GM21786 (cell line): ENCODE measurements around the gene PDXP.
A peak's percentile ranks its signal among the peaks of the same experiment; 100 is the strongest.

Experiments used
- ATAC-seq: cut with Tn5 transposase; IDR thresholded peaks from one replicate; pipeline ENCODE4 v1.9.1; 2021; ENCODE audit not compliant: unreplicated experiment

PDXP gene

DNA sequence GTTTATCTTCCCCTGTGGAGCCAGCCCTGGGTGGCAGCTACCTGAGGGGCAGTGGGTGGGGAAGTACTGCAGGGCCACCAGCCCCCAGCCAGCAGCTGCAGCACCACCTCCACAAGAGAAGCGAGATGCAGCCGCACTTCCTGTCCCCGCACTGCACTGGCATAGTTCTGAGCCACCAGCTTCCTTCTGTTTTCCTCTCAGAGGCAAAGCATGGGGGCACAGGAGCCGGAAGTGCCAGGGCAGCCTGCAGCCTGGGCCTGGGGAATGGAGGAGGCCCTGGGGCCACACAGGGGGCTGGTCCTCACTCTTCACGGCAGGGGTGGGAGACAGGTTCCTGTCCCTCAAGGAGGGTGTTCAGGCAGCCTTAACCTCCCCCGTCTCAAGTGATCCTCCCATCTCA lies 31.0 kb upstream of the PDXP start:
- no peak for ATAC-seq

DNA sequence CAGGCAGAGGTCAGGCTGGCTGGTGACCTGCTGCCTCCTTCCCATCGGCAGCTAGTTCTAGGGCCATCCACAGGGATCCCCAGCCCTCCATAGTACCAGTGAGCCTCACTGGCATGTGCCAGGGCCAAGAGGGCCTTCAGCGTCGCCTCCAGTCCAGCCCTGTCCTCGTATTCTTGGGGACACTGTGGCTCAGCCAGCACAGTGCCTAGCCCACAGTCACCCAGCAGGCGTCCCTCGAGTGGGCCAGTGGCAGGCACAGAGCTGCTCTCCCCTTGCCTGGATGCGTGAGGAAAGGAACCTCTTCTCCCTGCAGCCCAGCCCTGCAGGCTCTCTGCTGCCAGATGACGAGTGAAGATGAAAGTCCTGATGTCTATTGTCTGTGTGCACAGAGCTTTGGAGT lies 29.7 kb upstream of the PDXP start:
- ATAC-seq: no peak

DNA sequence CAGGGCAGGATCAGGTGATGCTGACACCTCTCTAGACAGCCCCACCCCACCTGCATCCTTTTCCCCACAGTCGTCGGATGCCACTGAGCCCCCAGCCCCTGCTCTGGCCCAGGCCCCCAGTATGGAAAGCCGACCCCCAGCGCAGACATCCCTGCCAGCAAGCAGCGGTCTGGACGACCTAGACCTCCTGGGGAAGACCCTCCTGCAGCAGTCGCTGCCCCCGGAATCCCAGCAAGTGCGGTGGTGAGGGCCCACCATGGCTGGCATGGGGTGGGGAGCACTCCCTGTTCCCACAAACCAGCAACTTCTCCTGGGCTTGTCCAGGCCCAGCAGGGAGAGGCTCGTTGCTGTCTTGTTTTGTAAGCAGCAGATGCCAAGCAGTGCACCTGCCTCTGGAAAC lies 28.6 kb upstream of the PDXP start:
- ATAC-seq: no peak

DNA sequence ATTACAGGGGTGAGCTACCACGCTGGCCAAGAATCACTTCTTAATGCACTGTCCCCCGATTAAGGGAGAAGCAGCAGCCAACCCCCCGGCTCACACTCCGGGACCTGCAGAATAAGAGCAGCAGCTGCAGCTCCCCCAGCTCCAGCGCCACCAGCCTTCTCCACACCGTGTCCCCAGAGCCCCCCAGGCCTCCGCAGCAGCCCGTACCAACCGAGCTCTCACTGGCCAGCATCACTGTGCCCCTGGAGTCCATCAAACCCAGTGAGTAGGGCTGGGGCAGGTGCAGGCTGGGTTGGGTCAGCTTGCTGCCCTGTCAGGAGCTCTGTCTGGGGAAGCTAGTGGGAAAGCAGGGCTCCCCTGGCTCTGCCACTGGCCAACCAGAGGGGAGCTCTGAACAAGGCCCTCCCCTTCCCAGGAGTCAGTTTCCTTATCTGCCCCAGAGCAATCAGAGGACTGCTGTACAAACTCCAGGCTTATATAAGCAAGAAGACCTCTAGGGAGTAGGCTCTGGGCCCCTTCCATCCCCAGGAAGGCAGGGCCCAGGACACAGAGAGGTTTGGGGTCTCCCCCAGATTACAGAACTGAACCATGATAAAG lies 27.6 kb upstream of the PDXP start:
- no peak for ATAC-seq

DNA sequence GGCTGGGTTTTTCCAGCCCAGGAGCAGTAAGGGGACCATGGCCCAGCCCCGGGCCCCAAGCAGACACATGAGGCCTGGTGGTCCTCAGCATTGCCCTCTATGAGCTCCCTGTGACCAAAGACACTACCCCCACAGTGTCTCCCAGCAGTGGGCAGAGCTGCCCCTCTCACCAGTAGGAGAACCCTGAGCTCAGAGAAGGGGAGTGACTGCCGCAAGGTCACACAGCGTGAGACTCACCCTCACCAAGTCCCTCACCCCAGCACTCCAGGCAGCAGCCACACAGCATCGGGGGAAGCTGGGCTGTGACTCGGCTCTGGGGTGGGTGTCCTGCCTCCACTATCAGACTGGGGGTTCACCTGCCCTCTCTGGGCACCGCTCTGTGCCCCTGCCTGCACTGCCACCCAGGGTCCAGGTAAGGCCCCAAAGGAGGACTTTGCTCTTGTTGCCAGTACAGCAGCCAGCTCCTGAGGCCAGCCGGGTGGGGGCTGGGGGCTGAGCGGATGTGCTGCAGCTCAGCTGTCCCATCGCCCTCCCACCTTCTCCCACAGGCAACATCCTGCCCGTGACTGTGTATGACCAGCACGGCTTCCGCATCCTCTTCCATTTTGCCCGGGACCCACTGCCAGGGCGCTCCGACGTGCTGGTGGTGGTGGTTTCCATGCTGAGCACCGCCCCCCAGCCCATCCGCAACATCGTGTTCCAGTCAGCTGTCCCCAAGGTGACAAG lies 26.9 kb upstream of the PDXP start:
- no peak for ATAC-seq

DNA sequence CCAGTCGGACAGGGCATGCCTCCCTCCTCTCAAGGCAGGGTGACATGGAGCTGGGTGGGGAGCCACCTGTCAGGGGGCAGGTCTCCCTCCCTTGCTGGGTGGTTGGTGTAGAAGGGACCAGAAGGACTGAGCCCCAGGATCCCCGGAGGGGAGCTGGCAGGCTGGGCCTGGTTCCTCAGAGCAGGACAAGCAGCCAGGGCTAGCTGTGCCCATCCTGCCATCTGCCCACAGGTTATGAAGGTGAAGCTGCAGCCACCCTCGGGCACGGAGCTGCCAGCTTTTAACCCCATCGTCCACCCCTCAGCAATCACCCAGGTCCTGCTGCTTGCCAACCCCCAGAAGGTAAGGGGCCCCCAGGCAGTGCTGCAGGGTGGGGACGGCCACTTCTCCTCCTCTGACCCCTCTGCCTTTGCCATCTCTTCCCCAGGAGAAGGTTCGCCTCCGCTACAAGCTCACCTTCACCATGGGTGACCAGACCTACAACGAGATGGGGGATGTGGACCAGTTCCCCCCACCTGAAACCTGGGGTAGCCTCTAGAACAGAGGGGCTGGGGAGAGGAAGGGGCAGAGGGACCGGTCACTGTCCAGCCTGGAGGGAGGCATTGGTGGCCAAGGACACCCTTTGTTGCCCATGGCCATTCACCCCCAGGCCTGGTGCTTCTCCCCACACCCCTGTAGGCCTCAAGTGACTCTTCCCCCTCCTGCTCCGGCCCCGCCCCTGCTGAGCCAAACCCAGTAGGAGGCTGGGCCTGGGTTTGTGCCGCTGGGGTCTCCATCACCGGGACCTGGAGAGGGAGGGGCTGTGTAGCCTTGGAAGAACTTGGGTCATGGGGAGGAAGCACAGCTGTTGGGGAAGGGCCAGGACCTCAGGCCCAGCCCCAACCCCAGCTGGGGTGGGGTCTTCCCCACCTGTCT lies 26.1 kb upstream of the PDXP start:
- no peak for ATAC-seq

DNA sequence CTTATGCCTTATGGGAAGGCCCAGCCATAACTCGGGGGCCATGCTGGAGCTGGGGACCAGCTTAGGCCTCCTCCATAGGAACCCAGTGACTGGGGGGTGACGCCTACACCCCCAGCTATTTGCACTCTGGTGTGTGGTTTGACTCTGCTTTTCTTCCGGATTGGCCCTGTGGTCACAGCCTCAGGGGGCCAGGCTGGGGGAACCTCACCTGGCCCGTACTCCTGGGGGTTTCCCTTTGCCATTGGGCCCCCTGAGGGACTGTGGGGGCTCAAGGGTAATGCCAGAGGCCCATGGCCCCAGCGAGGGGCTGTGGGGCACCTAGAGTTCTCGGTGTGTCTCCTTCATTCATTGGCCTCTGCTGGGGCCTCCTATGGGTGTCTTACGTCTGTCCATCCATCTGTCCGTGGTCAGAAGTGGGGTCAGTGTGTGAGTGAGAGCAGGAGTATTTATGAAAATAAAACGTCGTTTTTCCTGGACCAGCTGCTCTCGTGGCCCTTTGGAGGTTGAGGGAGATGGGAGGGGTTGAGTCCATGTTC lies 25.4 kb upstream of the PDXP start:
- ATAC-seq: peak; percentile 61

DNA sequence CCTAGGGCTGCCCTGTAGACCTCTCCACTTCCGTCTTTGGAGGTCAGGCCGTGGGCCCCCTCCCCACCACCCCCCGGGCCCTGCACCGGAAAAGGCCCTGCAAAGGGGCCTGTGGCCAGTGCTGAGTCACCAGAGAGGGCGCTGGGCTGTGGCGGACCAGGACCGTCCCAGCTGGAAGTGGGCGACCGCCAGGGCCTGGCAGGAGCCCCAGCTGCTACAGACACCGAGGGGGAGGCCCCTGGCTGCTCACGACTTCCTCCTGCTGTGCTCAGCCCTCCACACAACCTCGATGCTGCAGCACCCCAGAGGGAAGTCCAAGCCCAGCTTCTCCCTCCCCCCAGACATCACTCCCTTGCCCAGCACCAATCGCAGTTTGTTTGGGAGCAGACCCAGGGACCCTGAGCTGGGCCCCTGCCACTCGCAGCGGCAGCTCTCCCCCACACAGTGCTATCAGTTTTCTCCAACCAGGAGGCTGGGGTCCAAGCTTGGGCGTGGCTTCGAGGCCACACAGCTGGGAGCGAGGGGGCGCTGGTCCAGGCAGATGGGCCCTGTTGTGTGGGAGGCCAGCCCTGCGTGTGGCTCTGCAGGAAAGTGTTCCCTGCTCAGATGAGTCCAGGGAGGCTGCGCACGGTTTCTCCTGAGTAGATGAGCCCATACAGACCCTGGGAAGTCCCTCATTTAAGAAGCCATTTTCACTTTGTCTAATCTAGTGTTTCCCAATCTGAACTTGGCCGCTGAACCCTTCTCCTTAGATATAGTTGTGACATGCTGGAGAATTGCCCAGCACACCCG lies 24.7 kb upstream of the PDXP start:
- peak; percentile 46 for ATAC-seq

DNA sequence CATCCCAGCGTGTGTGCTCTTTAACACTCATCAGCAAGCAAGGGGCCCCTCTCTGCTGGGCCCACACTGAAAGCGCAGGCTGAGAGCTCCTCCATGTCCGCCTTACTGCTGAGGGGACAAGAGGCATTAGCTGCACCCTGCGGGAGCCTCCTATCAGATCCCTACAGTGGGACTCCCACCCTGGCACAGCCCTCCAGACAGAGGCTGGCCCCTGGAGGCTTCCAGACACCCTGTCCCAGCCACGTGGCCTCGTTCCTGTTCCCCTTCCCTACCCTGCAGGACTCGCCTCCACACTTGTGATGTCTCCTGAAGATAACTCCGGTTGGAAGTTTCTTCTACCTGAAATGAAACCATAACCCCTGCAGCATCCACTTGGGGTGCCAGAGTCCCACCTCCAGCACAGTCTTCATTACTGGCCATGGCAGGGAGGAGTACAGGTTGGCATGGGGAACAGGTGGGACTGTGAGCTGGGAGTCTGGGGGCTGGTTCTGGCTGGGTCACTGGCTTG lies 24.1 kb upstream of the PDXP start:
- ATAC-seq: no peak

DNA sequence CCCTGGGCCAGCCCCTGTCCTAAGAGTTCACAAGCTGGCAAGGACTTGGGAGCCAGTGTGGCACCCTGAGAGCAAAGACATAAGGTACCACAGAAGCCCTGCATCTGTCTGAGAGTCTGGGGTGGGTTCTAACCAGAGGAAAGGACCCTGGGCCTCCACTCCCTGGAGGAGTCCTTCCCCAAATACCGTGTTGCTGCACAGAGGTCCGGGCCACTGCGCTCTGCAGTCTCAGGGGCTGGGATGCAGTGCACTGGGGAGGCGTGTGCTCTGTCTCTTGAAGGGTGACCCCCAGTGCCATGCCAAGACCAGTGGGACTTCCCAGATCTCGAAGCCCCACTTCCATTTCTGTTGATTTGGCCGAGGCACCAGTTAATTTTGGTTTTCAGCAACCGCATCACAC lies 23.4 kb upstream of the PDXP start:
- no peak for ATAC-seq

DNA sequence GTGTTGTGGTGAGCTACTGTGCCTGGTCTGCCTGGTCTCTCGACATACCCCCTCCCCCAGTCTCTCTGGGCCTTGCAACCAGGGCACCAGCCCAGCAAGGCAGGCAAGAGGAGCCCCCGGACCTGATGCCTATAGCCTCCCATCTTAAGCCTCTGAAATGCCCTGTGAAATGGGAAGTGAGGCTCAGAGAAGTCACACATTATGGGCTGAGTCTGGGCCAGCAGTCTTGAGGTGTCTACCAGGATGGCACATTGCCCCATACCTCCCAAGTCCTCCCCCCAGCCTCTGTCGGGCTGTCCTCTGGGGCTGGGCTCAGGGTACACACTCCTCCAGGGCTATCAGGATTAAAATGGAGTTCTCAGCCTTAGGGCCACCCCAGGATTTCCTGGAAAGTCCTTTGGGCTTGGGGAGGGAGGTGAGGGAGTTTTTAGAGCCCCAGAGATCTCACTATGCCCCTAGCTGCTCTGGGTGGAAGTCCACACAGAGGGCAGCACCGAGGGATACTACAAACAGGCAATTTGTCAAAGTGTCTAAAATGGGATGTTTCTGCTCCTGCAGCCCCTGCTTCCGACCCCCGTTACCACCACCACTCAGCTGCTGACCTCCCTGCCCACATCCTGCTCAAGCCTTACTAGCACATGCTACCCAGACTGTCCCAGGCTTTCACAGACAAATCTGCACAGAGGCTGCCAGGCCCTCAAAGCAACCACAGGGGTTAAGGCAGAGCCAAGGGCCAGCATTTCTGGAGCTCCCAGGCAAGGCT lies 22.2 kb upstream of the PDXP start:
- no peak for ATAC-seq

DNA sequence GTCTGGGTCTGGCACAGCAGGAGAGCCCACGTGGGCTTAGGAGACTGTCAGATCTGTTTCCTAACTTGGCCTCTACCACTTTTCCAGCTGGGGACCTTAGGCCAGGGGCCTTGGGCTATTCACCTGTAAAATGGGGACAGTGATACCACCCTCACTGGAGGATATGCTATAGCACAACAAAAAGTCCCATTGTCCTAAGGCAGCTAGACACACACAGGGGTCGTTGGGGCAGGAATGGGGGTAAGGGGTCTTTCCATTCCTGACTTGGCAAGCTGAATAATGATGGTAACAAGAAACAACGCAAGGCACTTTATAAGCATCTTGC lies 21.6 kb upstream of the PDXP start:
- ATAC-seq: no peak

DNA sequence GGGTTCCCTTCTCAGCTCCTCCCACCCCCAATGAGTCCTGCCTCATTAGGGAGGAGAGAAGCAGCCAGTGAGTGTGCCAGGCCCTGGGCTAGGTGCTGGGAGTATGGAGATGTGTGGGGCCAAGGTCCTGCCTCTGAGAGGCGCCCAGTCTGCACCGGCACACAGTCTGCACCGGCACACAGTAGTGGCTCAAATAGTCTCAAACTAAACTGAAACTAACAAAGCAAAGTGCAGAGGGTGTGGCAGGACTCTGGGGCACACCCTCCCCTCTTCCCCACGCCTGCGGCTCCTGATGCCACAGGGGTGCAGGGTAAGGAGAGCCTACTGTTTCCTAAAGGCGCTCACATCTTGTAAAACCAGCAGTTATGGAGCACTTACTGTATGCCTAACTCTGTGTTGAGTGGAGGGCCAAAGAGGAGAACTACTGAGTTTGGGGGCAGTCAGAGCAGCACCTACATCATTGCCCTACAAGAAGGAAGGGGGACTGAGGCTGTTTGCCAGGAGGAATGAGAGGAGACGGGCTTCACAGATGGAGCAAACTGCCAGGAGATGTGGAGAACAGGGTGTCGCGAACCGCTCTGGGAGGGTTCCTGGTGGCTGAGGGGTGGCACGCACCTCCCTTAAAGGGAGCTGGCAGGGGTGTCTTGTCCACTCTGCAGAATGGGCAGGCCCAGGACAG lies 20.0 kb upstream of the PDXP start:
- no peak for ATAC-seq

DNA sequence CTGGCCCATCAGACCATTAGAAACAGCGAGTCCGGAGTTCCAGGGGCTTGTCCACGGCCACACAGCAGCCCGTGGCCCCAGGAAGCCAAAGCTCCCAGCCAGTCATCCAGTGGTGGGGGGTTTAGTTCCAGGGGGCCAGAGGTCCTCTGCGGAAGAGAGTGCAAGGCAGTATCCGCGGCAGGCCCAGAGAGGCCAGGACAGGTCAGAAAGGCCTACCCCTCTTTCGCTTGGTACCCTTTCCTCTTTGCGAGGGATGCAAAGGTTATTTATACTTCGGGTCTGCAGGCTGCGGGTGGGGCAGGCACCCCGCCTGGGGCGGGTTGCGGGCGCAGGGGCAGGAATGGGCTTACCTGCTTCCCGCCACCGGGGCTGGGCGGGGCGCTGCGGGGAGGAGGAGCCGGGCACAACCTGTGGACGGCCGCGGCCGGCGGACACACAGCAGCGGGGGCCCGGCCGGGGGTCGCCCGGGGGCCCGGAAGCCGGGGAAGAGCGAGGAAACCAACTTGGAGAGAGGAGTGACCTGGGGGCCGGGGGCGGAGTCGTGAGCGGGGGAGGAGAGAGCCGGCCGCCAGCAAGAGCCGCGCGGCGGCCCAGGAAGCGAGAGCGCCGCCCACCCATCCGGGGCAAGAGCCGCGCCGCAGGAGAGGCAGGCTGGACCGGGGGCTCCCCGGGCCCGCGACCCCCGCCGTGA lies 19.3 kb upstream of the PDXP start, which contains the start of gene SH3BP1:
Gene SH3BP1, plus strand, starts transcription at position 600 of the 691 bp plus-strand sequence. CDS start 119 bp downstream, outside the sequence.
- no peak for ATAC-seq

DNA sequence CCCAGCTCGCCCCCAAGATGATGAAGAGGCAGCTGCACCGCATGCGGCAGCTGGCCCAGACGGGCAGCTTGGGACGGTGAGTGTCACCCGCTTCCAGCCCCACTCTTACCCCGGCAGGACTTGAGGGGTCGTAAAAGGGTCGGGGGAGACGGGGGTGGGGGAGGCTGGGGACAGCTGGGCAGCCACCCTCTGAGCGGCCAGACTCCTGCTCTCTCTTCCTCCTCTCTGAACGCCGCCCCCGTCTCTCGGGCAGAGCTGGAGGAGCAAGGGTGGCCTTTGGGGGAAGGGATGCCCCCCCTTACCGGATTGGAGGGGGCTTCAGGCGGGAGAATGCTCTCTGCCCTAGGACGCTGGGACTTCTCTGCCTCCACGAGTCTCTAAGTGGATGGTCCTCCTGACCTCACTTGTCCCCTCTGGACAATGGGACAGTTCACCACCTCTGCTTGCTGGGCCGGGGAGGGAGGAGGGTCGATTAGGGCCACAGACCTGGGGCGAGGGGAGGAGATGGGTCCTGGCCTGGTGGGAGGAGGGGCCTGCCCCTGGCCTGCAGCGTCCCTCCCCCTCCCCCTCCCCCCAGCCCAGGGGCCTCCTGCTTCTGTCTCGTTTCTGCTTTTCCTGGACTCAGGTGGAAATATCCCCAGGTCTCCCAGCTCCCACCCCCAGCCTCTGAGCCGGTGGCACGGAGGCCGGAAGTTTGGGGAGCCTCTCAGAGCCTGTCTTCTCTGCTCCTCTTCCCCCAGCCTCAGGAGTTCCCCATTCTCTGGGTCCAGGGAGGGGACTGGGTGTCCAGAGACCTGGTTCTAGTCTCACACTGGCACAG lies 18.5 kb upstream of the PDXP start:
- no peak for ATAC-seq

DNA sequence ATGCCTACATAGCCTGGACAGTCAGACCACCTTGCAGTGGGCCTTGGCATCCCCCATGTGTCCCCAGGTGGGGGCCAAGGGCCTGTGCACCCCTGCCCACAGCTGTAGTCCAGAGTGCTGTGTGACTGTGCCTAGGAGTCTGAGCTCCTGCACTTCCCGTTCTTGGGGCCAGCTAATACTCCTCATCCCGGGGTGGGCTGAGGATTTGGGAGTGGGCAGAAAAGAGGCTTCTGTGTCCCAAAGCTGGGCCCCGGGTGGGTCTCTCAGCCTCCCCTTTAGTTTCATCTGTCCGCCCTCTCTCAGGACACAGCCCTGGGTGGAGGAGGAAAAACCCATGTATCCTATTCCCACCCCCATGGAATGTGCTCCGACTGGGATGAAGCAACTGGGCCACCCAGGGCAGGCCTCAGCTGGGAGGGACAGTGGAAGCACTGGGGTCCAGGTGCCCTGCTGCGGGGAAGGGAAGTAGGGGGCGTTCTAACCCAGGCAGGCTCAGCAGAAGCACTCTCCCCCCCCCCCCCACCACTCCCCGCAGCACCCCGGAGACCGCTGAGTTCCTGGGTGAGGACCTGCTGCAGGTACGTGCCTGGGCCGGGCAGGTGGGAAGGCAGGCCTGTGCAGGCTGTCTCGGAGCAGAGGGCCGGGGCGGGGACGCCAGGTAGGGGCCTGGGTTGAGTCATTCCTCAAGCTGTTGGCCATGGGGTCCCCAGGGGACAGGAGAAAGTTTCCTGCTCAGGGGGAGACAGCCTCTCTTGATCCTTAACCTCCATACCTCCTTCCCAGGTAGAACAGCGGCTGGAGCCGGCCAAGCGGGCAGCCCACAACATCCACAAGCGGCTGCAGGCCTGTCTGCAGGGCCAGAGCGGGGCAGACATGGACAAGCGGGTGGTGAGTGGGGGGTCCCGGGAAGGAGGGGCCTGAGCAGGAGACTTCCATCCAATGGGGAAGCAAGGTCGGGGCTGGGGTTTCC lies 17.6 kb upstream of the PDXP start:
- ATAC-seq: no peak

DNA sequence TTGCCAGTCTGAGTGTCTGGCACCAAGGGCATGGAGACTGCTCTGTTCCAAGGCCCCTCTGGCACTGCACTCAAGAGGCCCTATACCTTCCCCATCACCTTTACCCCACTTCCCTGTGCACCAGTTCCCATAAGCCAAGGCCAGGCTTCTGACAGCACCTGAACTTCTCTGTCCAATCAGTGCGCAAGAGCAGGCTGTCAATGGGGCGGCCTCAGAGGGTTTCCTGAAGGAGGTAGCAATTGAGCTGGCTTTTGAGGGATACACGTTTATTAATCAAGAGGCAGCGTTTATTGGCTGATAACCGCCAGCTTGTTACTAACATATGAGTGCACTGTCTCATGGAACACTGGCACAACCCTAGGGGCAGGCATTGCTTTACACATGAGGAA lies 17.0 kb upstream of the PDXP start:
- ATAC-seq: no peak
